ENCODE results near the gene EIF4E3. TPM values are rescaled to one million over a fixed set of nuclear protein-coding genes. Genes with fewer than 3 reads are reported as not detected.
A peak's percentile ranks its signal among the peaks of the same experiment; 100 is the strongest.

EIF4E3 gene
- polyA plus RNA-seq, 1 donor (not counting 4 experiments of a cell fraction or from before 2014, with no cell fraction given) = 2.2 TPM

GRCh38 chr3:71702131-71703024, 22.8 kb downstream of the EIF4E3 start:
- no peaks in the 10 kb centered on the region for H3K9me3 ChIP-seq (ENCODE audit: control insufficient read depth, low read depth, low read length)
- FAIRE-seq = peak; percentile 29
- no peaks in the 10 kb centered on the region for H3K27me3 ChIP-seq (ENCODE audit: control insufficient read depth, extremely low read depth, insufficient read depth, low read length)
- TF ChIP-seq CTCF (optimal IDR thresholded peaks at IDR 0.05 in 1 of 3, IDR thresholded peaks at IDR 0.05 in 1 of 3, conservative IDR thresholded peaks at IDR 0.05 in 1 of 3; ENCODE audit: extremely low read depth in 1 of 3, insufficient read depth in 2 of 3, low read length in 3 of 3) (peak in 1 of 3 experiments; percentile 14), EZH2 (IDR thresholded peaks at IDR 0.05; ENCODE audit: low read length) (no peak)
- H3K4me2 ChIP-seq (ENCODE audit: control insufficient read depth, extremely low read depth, insufficient read depth, low read depth, low read length) = no peak overlapping the region
- no peak overlapping the region for H3K9ac ChIP-seq (ENCODE audit: control insufficient read depth, extremely low read depth, insufficient read depth, low read length)
- H2AFZ ChIP-seq (ENCODE audit: control insufficient read depth, low read length) = no peak overlapping the region
- H4K20me1 ChIP-seq (ENCODE audit: control insufficient read depth, extremely low read depth, insufficient read depth, low read length) = no peaks in the 10 kb centered on the region
- no peaks in the 10 kb centered on the region for H3K4me1 ChIP-seq (ENCODE audit: control insufficient read depth, extremely low read depth, insufficient read depth, low read length)
- no peak for DNase-seq (ENCODE audit: low read depth, low spot score)
- H3K79me2 ChIP-seq (ENCODE audit: control insufficient read depth, insufficient read depth, low read length) = no peaks in the 10 kb centered on the region
- no peaks in the 10 kb centered on the region for H3K9me1 ChIP-seq (ENCODE audit: control insufficient read depth, extremely low read depth, insufficient read depth, low read length)
- dilution Hi-C loops (cut with MboI; ENCODE audit: extremely low pct_ligation_motif_present, low sequenced_read_pairs) = no loop called here
- H3K4me3 ChIP-seq (ENCODE audit: control insufficient read depth in 2 of 3, extremely low read depth in 1 of 3, insufficient read depth in 2 of 3, low read depth in 1 of 3, low read length in 3 of 3) = no peak overlapping the region
- H3K36me3 ChIP-seq (ENCODE audit: control insufficient read depth in 2 of 2, extremely low read depth in 1 of 2, insufficient read depth in 2 of 2, low read length in 2 of 2) = no peaks in the 10 kb centered on the region
- no peak overlapping the region for H3K27ac ChIP-seq (ENCODE audit: control insufficient read depth, insufficient read depth, low read length)

DNA sequence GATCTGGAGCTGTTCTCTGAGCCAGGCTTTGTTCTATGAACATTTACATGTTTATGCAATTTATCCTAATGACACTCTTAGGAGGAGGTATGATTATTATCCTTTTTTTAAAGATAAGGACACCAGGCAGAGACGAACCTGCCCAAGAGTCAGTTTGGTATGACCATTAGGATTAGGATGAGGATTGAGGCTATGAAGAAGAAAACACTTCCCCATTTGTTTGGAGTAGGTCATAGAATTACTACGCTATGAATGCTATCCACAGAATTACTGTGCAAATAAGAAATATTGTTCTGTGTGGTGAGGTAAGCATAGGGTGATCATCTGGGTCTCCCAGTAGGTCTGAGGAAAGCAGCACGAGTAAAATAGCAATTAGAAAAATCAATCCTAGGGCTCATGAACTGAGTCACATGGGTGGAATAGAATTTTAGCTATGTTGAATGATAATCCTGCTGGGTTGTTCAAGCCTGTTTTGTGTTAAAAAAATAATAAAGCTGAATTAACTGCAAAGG, 23.9 kb downstream of the EIF4E3 start:
- Histone ChIP-seq H3K4me1 (ENCODE audit: control insufficient read depth, extremely low read depth, insufficient read depth, low read length) (no peaks in the 10 kb centered on the region), H3K27ac (ENCODE audit: control insufficient read depth, insufficient read depth, low read length) (no peak overlapping the region), H3K4me3 (ENCODE audit: control insufficient read depth in 2 of 3, extremely low read depth in 1 of 3, insufficient read depth in 2 of 3, low read depth in 1 of 3, low read length in 3 of 3) (no peak overlapping the region), H3K9ac (ENCODE audit: control insufficient read depth, extremely low read depth, insufficient read depth, low read length) (no peak overlapping the region), H2AFZ (ENCODE audit: control insufficient read depth, low read length) (no peak overlapping the region), H3K9me3 (ENCODE audit: control insufficient read depth, low read depth, low read length) (no peaks in the 10 kb centered on the region), H4K20me1 (ENCODE audit: control insufficient read depth, extremely low read depth, insufficient read depth, low read length) (no peaks in the 10 kb centered on the region), H3K36me3 (ENCODE audit: control insufficient read depth in 2 of 2, extremely low read depth in 1 of 2, insufficient read depth in 2 of 2, low read length in 2 of 2) (no peaks in the 10 kb centered on the region), H3K4me2 (ENCODE audit: control insufficient read depth, extremely low read depth, insufficient read depth, low read depth, low read length) (no peak overlapping the region), H3K27me3 (ENCODE audit: control insufficient read depth, extremely low read depth, insufficient read depth, low read length) (no peaks in the 10 kb centered on the region), H3K79me2 (ENCODE audit: control insufficient read depth, insufficient read depth, low read length) (no peaks in the 10 kb centered on the region), H3K9me1 (ENCODE audit: control insufficient read depth, extremely low read depth, insufficient read depth, low read length) (no peaks in the 10 kb centered on the region)
- dilution Hi-C loops (cut with MboI; ENCODE audit: extremely low pct_ligation_motif_present, low sequenced_read_pairs) = no loop called here
- FAIRE-seq (no peak), DNase-seq (ENCODE audit: low read depth, low spot score) (no peak)
- no peak for TF ChIP-seq EZH2 (IDR thresholded peaks at IDR 0.05; ENCODE audit: low read length)
- no peak for TF ChIP-seq CTCF (optimal IDR thresholded peaks at IDR 0.05 in 1 of 3, IDR thresholded peaks at IDR 0.05 in 1 of 3, conservative IDR thresholded peaks at IDR 0.05 in 1 of 3; ENCODE audit: extremely low read depth in 1 of 3, insufficient read depth in 2 of 3, low read length in 3 of 3)
